Glutamatergic neuron (in vitro differentiated cells): ENCODE data around the gene TSEN34. TPM values are rescaled to one million over a fixed set of nuclear protein-coding genes. Genes with fewer than 3 reads are reported as not detected.
"Not testable (repeated sequence)": the region's sequence is repeated elsewhere in the genome, so short reads cannot be mapped to it uniquely, and the experiment has no call there.

ENCODE experiments used
- DNase-seq: peaks from one replicate; pipeline ENCODE4 v3.0.0; 2022
- H3K27ac Mint-ChIP-seq: one replicate; pipeline ENCODE4 v1.8.0; 2020; ENCODE audit warnings: mild to moderate bottlenecking, mixed read lengths, inconsistent platforms; ENCODE audit not compliant: unreplicated experiment
- H3K27me3 Mint-ChIP-seq: one replicate; pipeline ENCODE4 v1.8.0; 2020; ENCODE audit warnings: mild to moderate bottlenecking, moderate library complexity, mixed read lengths, inconsistent platforms; ENCODE audit not compliant: unreplicated experiment
- H3K36me3 Mint-ChIP-seq: one replicate; pipeline ENCODE4 v1.8.0; 2020; ENCODE audit warnings: mild to moderate bottlenecking, mixed read lengths, inconsistent platforms; ENCODE audit not compliant: unreplicated experiment
- H3K4me1 Mint-ChIP-seq: one replicate; pipeline ENCODE4 v1.8.0; 2020; ENCODE audit warnings: mild to moderate bottlenecking, low read depth, mixed read lengths, inconsistent platforms; ENCODE audit not compliant: unreplicated experiment
- H3K4me3 Mint-ChIP-seq: one replicate; pipeline ENCODE4 v1.8.0; 2020; ENCODE audit warnings: mild to moderate bottlenecking, mixed read lengths, inconsistent platforms; ENCODE audit not compliant: unreplicated experiment
- H3K9me3 Mint-ChIP-seq: one replicate; pipeline ENCODE4 v1.8.0; 2020; ENCODE audit warnings: mild to moderate bottlenecking, moderate library complexity, mixed read lengths, inconsistent platforms; ENCODE audit not compliant: unreplicated experiment
- CTCF ChIP-seq: fragments of 200-600 bp; sonication (generic); IDR thresholded peaks from one replicate; pipeline ENCODE4 v1.5.0; 2021; ENCODE audit not compliant: partially characterized antibody, unreplicated experiment
- total RNA-seq: library from RNA; stranded (reverse); fragmentation: NEBNext Ultra II Directional; extraction: Animal tissue kit (Norgen Biotek cat#: 25700); gene quantifications from one replicate; pipeline ENCODE4 v1.2.1, GENCODE V29; 2021; ENCODE audit not compliant: unreplicated experiment

TSEN34 gene
- total RNA-seq, 1 donor from 2014 or later, result 44.8 TPM

GRCh38 chr19:54206030-54206830, 15.1 kb downstream of the TSEN34 start:
- no peak overlapping the region for H3K4me3 Mint-ChIP-seq
- peaks cover 8% of the 10 kb centered on the region for H3K9me3 Mint-ChIP-seq
- no peak overlapping the region for H3K27ac Mint-ChIP-seq
- no peak for TF ChIP-seq CTCF
- DNase-seq, result no peak
- peaks cover 28% of the 10 kb centered on the region for H3K4me1 Mint-ChIP-seq
- peaks cover 4% of the 10 kb centered on the region for H3K27me3 Mint-ChIP-seq
- H3K36me3 Mint-ChIP-seq, result peaks cover 12% of the 10 kb centered on the region

- no peak for TF ChIP-seq CTCF
- H3K9me3 Mint-ChIP-seq, result peaks cover 7% of the 10 kb centered on the region
- peaks cover 4% of the 10 kb centered on the region for H3K27me3 Mint-ChIP-seq
- no peak overlapping the region for H3K4me3 Mint-ChIP-seq
- H3K4me1 Mint-ChIP-seq, result peaks cover 29% of the 10 kb centered on the region
- no peak for DNase-seq
- H3K36me3 Mint-ChIP-seq, result peaks cover 14% of the 10 kb centered on the region
- no peak overlapping the region for H3K27ac Mint-ChIP-seq
These were observed 15.7 kb downstream of the TSEN34 start for GRCh38 chr19:54206831-54207177.

- H3K27ac Mint-ChIP-seq, result peak overlapping the region; percentile 24
These were observed 16.1 kb downstream of the TSEN34 start for GRCh38 chr19:54207193-54207592.

GRCh38 chr19:54207676-54207982, 16.5 kb downstream of the TSEN34 start:
- Mint-ChIP-seq H3K27ac (peak overlapping the region; percentile 24), H3K4me1 (peaks cover 25% of the 10 kb centered on the region), H3K36me3 (peaks cover 14% of the 10 kb centered on the region), H3K27me3 (peaks cover 5% of the 10 kb centered on the region), H3K4me3 (no peak overlapping the region), H3K9me3 (peaks cover 8% of the 10 kb centered on the region)
- no peak for TF ChIP-seq CTCF
- DNase-seq, result no peak

More at GRCh38 chr19:54207193-54207592, 16.1 kb downstream of the TSEN34 start:
- Mint-ChIP-seq H3K36me3 (peaks cover 14% of the 10 kb centered on the region), H3K4me1 (peaks cover 29% of the 10 kb centered on the region)
- not testable (repeated sequence) for H3K4me3 Mint-ChIP-seq, H3K9me3 Mint-ChIP-seq, H3K27me3 Mint-ChIP-seq, DNase-seq

- TF ChIP-seq CTCF, result no peak
- Mint-ChIP-seq H3K27ac (peak overlapping the region; percentile 90), H3K27me3 (peaks cover 6% of the 10 kb centered on the region), H3K36me3 (peaks cover 14% of the 10 kb centered on the region), H3K4me3 (peak overlapping the region; percentile 49), H3K9me3 (peaks cover 9% of the 10 kb centered on the region), H3K4me1 (peaks cover 20% of the 10 kb centered on the region)
- DNase-seq, result no peak
These were observed 17.1 kb downstream of the TSEN34 start for GRCh38 chr19:54207983-54208783.
